SK-N-MC (cell line): ENCODE results near the gene CSGALNACT2.

Experiments
- EZH2 ChIP-seq: fragments of 200-600 bp; sonication (generic); IDR thresholded peaks from one replicate; pipeline ENCODE4 v1.6.1; 2017; ENCODE audit warnings: antibody characterized with exemption
- FOXP2 ChIP-seq: optimal IDR thresholded peaks from 2 replicates; pipeline ENCODE3; 2011; ENCODE audit warnings: mild to moderate bottlenecking, moderate library complexity; ENCODE audit not compliant: insufficient read depth; ENCODE audit errors: extremely low read length, control extremely low read depth
- POLR2AphosphoS5 ChIP-seq: IDR thresholded peaks from 2 replicates; pipeline ENCODE4 v1.6.1; 2012; ENCODE audit warnings: mild to moderate bottlenecking, low read depth, low read length, borderline replicate concordance

DNA sequence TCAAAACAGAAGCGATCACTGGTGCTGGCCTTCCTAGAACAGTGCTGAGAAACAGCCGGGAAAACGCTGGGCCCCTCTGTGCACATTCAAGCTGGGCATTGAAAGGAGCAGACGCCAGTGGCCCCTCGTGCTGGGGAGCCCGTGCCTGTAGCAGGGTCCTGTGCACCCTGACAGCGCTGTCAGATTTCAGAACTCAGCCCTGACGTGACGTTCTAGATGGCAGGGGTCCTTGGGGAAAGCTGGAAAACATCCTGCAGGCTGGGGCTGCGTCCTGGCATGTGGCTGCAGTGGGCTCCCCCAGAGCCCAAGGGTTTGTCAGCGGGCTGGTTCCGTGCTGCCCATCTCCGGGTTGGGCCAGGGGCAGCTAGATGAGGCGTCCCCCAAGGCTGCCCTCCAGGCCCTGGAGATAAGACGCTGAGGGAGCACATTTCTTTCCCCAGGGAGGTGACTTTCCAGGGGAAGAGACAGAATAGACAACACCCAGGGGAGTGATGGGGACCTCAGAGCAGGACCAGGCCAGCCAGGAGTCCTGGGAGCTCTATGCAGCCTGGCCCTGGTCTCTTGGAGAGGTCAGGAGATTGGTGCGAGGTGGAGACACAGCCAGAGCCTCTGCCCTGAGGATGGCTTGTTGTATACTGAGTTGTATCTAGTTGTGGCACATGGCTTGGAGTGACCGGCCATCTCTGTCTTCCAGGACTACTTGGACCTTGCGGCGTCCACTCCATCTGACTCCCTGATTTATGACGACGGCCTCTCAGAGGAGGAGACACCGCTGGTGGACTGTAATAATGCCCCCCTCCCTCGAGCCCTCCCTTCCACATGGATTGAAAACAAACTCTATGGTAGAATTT, 12.1 kb upstream of the CSGALNACT2 start:
- TF ChIP-seq POLR2AphosphoS5 (no peak), EZH2 (no peak), FOXP2 (no peak)
